Measurements from ENCODE around the gene TNFRSF25.

GRCh38 chr1:6423321-6423999, 42.5 kb downstream of the TNFRSF25 start:
- TF ChIP-seq CTCF (conservative IDR thresholded peaks at IDR 0.05 in 1 of 2, IDR thresholded peaks at IDR 0.05 in 1 of 2; ENCODE audit: low read depth in 1 of 2, low read length in 2 of 2) (peak; percentile 24 to 58), EZH2 (IDR thresholded peaks at IDR 0.05; ENCODE audit: low read length, missing control alignments) (no peak)

Measured in fibroblast of lung (primary cell).